ENCODE data around the gene YES1. TPM values are rescaled to one million over a fixed set of nuclear protein-coding genes. Genes with fewer than 3 reads are reported as not detected.
"Not testable (repeated sequence)": the region's sequence is repeated elsewhere in the genome, so short reads cannot be mapped to it uniquely, and the experiment has no call there.

Gene YES1
- total and polyA plus RNA-seq, 2 of the 13 experiments (the other 11 are each of a cell fraction or from before 2014, with no cell fraction given) = 17.2 to 70.8 TPM

GRCh38 chr18:682833-683232 lies 129.2 kb downstream of the YES1 start (continued):
- TF ChIP-seq ZNF383 (CRISPR knock-in tag; IDR thresholded peaks at IDR 0.05; ENCODE audit: borderline replicate concordance) (no peak), EZH2 (conservative IDR thresholded peaks at IDR 0.05; ENCODE audit: low read depth, low read length) (no peak), HBP1 (CRISPR knock-in tag; IDR thresholded peaks at IDR 0.05; ENCODE audit: low read depth) (no peak), PAX8 (CRISPR knock-in tag; IDR thresholded peaks at IDR 0.05; ENCODE audit: borderline replicate concordance) (no peak), ZNF275 (CRISPR knock-in tag; IDR thresholded peaks at IDR 0.05; ENCODE audit: borderline replicate concordance) (no peak), ZNF790 (CRISPR knock-in tag; IDR thresholded peaks at IDR 0.05; ENCODE audit: borderline replicate concordance) (no peak), ATF2 (CRISPR knock-in tag; IDR thresholded peaks at IDR 0.05) (no peak), ZFYVE20 (CRISPR knock-in tag; IDR thresholded peaks at IDR 0.05; ENCODE audit: borderline replicate concordance, low read depth) (no peak), HMG20B (CRISPR knock-in tag; conservative IDR thresholded peaks at IDR 0.05) (no peak), ZNF224 (CRISPR knock-in tag; IDR thresholded peaks at IDR 0.05) (no peak), NR2F2 (IDR thresholded peaks at IDR 0.05; ENCODE audit: borderline replicate concordance, low read depth) (peak; percentile 90), ZNF782 (CRISPR knock-in tag; IDR thresholded peaks at IDR 0.05; ENCODE audit: borderline replicate concordance) (no peak)

- H3K4me3 ChIP-seq (replicated peaks in 1 of 3; ENCODE audit: insufficient read depth in 1 of 3, low read depth in 2 of 3, low read length in 3 of 3); in situ Hi-C loops (cut with HindIII; ENCODE audit: extremely low pct_ligation_motif_present, low pct_unique_long_range_greater_than_20kb); H3K79me2 ChIP-seq (ENCODE audit: insufficient read depth, low read length); H2AFZ ChIP-seq (ENCODE audit: low read length); intact Hi-C loops (cut with micrococcal nuclease; ENCODE audit: unreplicated experiment); H4K20me1 ChIP-seq (ENCODE audit: insufficient read depth, low read length); ATAC-seq; H3K9ac ChIP-seq (ENCODE audit: insufficient read depth, low read depth, low read length); H3K4me2 ChIP-seq (ENCODE audit: low read depth, low read length); FAIRE-seq; H3K9me3 ChIP-seq (ENCODE audit: low read length); H3K27me3 ChIP-seq (ENCODE audit: control insufficient read depth in 1 of 2, insufficient read depth in 2 of 2, low read length in 2 of 2); DNase-seq (ENCODE audit: low spot score); CTCF ChIA-PET (ENCODE audit: low intra/inter-chr PET ratio, low total read pairs); BruUV-seq (replicated peaks); H3K27ac ChIP-seq (ENCODE audit: extremely low read length, insufficient read depth, low read length): not testable (repeated sequence)
- POLR2A ChIA-PET = interaction anchor here (0.7 to 1.5 kb wide), 4 partner anchors 21 to 131 kb away, joined by 5 to 8 read pairs (median 6); partner anchors contain the start of gene ENOSF1
- WGBS (ENCODE audit: low lambda C conversion rate) = 94% methylated on average over 9 of the region's 9 CpGs
- Histone ChIP-seq H3K4me1 (ENCODE audit: insufficient read depth, low read length) (peaks cover 31% of the 10 kb centered on the region), H3K36me3 (replicated peaks in 1 of 2; ENCODE audit: control insufficient read depth in 1 of 2, insufficient read depth in 2 of 2, low read length in 2 of 2) (peaks cover 31 to 55% of the 10 kb centered on the region in 2 experiments; a peak in 4 of 5 replicates)
Observed at GRCh38 chr18:682416-682815, 129.6 kb downstream of the YES1 start.

Measured in HepG2 (cell line).